GM18505 (cell line): ENCODE measurements around the gene MYH7.
"Not testable (repeated sequence)": the region's sequence is repeated elsewhere in the genome, so short reads cannot be mapped to it uniquely, and the experiment has no call there.

ENCODE experiments used
- ATAC-seq: cut with Tn5 transposase; IDR thresholded peaks from one replicate; pipeline ENCODE4 v1.9.1; 2021; ENCODE audit not compliant: unreplicated experiment
- POLR2A ChIP-seq: IDR thresholded peaks from 4 replicates; pipeline ENCODE4 v1.6.1; 2011; ENCODE audit warnings: borderline replicate concordance; ENCODE audit not compliant: insufficient read depth, insufficient read length; ENCODE audit errors: extremely low read depth

Gene MYH7

GRCh38 chr14:23460960-23461359, 25.5 kb upstream of the MYH7 start:
- ATAC-seq: no peak
- TF ChIP-seq POLR2A: no peak

DNA sequence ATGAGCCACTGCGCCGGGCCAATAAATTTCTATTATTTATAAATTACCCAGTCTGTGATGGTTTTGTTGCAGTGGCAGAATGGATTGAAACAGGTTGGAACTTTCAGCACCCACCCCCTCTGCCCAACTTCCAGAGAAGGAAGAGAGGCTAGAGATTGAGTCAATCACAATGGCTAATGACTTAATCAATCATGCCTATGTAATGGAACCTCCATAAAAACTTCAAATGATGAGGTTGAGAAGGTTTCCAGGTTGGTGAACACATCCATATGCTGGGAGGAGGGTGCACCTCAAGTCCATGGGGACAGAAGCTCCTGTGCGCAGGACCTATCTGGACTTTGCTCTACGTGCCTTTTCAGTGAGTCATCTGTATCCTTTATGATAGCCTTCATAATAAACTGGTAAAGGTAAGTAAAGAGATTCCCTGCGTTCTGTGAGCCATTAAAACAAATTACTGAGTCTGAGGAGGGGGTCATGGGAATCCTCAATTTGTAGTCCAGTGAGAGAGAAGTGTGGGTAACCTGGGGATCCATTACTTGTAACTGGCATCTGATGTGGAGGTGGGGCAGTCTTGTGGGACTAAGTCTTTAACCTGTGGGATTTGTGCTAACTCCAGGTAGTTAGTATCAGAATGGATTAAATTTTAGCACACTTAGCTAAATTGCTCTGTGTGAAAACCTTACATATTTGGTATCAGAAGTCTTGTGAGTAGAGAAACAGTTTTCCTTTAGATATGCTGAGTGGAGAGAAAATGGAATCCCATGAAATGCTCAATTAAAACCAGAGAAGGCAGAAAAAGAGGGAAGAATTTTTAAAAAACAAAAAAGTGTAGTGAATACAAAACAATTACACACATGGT, 22.4 kb upstream of the MYH7 start:
- TF ChIP-seq POLR2A: no peak

DNA sequence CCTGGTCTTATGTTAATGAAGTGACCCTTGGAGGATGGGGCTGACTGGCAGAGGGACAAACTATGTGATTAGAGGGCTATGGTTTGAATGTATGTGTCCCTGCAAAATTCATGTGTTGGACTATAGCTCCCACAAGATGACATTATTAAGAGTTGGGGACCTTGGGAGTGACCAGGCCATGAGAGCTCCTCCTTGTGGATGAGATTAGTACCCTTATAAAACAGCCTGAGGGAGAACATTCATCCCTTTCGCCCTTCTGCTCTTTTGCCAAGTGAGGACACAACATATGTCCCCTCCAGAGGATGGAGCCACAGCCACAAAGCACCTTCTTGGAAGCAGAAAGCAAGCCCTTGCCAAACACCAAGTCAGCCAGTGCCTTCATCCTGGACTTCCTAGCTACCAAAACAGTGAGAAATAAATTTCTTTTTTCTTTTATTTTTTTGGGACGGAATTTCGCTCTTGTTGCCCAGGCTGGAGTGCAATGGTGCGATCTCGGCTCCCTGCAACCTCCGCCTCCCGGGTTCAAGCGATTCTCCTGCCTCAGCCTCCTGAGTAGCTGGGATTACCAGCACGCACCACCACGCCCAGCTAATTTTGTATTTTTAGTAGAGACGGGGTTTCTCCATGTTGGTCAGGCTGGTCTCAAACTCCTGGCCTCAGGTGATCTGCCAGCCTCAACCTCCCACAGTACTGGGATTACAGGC, 21.6 kb upstream of the MYH7 start:
- not testable (repeated sequence) for ATAC-seq

More for the DNA sequence above, 22.4 kb upstream of the MYH7 start:
- ATAC-seq: no peak

DNA sequence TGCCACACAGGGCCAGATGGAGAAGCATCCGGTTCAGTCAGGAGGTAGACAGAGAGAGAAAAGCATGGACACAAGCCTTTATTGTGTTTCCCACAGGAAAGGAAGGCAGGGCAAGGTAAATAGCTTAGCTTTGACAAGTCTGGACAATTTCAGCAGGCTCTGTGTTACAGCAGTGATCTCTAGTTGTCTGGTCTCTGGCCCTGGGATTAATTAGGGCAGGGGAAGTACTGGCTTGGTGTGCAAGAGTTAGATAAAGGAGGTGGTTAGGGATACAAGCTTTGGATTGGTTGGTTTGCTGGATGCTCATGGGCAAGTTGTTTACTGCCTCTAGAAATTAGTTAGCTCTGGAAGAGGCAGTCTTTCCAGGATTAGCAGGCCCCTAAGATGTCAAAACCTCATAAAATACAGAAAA, 19.0 kb upstream of the MYH7 start:
- ATAC-seq: no peak
- TF ChIP-seq POLR2A: no peak

DNA sequence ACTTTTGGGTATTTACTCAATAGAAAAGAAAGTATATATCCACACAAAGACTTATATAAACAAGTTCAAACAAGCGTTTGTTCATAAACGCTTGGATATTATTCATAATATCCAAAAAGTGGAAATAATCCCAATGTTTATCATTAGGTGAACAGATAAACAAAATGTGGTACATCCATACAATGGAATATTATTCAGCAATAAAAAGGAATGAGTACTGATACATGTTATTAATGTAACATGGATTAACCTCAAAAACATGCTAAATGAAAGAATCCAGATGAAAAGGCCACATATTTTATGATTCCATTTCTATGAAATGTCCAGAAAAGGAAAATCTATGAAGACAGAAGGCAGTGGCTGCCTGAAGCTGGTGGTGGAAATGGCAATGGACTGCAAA, 16.8 kb upstream of the MYH7 start:
- no peak for ATAC-seq
- TF ChIP-seq POLR2A: no peak

GRCh38 chr14:23450379-23450778, 14.9 kb upstream of the MYH7 start:
- no peak for ATAC-seq
- no peak for TF ChIP-seq POLR2A

DNA sequence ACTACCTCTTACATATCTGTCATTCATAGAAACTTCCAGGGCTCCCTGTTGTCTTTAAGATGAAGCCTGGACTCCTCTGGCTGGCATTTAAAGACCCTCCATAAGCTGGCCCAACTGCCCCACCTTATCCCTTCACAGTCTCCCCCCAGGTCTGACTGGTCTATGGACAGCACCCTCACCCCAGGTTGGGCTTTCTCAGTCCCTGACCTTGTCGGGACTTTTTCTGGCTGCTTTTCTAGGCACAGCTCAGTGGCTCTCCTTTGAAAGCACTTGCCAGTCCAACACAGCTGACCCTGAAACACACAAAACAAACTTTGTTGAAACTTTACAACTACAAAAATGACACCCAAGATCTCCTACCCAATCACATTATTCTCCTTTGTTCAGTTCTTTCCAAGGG, 13.9 kb upstream of the MYH7 start:
- TF ChIP-seq POLR2A: no peak
- no peak for ATAC-seq

DNA sequence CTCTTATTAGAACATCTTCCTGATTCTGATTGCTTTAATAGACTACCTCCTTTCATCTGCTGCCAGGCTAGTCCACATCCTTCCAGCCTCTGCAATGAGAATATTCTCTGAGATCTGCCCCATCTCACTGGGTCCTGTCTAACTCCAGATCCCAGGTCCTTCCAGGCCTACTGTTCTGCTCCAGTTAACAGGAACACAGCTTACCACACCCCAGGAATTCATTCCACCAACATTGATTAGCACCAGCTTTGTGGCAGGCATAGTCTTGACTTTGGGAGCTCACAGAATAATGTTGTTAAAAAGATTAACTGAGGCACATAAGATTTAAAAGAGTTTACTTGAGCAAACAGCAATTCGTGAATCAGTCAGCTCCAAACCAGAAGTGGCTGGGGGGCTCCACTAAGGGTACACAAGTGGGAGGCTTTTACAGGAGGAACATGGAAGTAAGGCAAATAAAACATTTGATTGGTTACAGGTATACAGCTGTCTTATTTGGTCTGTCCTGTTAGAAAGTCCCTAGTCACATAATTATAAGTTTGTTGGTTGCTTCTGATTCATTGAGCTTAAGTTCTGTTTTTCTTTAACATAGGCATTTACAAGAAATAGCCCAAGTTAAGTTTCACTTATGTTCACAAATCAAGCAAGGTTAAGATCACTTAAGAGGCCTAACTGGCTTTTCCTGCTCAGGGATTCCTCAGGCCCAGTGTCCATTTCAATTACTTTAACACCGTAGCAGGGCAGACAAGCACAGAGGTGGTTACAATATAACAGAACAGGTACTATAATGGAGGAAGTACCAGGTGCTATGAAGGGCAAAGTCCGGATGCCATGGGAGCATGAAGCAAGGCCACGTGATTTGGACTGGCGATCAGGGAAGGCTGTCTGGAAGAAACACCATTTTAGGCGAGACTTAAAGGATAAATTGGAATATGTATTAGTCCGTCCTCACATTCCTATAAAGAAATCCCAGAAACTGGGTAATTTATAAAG, 12.2 kb upstream of the MYH7 start:
- no peak for TF ChIP-seq POLR2A
- ATAC-seq: no peak

- ATAC-seq: no peak
- TF ChIP-seq POLR2A: no peak
Measured at GRCh38 chr14:23446291-23446851, 10.9 kb upstream of the MYH7 start.

DNA sequence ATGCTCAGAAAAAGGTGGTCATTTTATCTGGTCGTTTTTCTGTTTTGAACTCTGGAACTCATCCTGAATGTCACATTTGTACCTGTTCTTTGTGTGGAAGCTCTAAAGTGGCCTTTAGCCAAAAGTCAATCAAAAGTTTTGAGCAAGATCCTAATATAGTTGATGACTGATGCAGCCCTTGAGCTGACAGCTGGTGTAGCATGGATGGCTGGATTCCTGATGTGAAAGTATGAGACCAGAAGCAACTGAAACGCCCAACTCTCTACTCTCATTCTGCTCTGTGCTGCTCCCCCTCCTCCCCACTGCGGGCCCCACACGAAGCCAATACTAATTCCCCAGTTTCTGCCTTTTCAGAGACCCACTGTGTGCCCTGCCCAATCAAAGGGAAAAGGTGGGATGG, 10.3 kb upstream of the MYH7 start:
- TF ChIP-seq POLR2A: no peak
- ATAC-seq: no peak

- no peak for TF ChIP-seq POLR2A
- ATAC-seq: no peak
Measured at GRCh38 chr14:23444314-23444713, 8.9 kb upstream of the MYH7 start.

- no peak for ATAC-seq
- no peak for TF ChIP-seq POLR2A
Measured at GRCh38 chr14:23443881-23444280, 8.4 kb upstream of the MYH7 start.

DNA sequence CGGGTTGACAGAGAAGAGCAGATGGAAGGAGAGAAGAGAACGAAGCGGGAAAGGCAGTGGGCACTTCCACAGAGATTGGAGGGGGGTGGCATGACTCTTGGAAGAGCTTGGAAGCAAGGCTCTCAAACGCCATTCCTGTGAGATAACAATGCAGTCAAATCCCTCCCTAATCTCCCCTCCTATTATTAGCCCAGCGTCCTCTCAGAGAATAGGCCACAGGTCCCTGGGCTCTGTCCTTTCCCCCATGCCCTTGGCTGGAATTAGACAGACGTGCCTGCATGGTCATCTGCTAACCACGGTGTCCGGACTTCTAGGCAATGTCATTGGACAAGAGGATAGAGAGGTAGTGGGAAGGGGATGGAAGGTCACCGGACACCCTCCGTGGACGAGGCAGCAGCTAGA, 8.0 kb upstream of the MYH7 start:
- TF ChIP-seq POLR2A: no peak
- no peak for ATAC-seq
